HG03066 (cell line): ENCODE measurements around the gene RGS19.

Experiments used
- ATAC-seq: cut with Tn5 transposase; IDR thresholded peaks from one replicate; pipeline ENCODE4 v1.9.1; 2021; ENCODE audit warnings: low read depth; ENCODE audit not compliant: unreplicated experiment

RGS19 gene

DNA sequence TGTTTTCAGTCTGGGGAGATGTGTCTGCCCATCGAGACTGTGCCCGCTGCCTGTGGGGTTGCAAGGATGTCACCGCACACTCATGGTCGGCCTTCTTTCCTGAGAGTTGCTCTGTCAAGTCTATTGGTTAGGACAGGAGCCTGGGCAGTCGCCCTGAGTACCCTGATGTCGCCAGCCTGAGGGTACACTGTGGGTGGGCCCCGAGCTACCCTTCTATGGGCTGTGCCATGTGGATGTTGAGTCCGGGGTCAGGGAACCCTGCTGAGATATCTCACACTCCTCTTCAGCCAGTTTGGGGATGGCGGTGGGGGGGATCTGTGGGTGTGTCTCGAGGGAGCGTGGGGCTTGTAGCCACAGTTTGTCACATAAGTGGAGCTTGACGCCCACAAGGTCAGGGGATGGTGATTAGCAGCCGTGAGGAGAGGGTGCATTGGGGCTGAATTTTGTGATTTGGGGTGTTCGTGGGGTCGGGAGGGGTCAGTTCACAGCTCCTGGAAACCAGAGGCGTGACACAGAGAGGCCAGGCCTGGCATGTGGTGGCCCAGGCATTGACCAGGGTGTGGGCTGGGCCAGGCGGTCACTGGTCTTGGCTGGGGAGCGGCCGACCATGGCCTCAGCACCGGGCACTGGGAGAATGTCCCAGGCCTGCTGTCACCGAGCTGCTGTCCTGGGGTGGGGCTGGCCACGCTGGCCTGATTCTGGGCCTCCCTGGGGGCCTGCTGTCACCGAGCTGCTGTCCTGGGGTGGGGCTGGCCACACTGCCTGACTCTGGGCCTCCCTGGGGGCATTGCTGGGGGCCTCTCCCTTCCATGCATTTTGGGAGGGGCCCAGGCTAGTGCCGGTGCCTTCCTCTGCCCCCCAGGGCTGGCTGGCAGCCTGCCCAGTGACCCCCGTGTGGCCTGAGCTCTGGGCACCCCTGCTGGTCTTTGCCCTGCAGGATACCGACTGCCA, 29.7 kb upstream of the RGS19 start:
- no peak for ATAC-seq

DNA sequence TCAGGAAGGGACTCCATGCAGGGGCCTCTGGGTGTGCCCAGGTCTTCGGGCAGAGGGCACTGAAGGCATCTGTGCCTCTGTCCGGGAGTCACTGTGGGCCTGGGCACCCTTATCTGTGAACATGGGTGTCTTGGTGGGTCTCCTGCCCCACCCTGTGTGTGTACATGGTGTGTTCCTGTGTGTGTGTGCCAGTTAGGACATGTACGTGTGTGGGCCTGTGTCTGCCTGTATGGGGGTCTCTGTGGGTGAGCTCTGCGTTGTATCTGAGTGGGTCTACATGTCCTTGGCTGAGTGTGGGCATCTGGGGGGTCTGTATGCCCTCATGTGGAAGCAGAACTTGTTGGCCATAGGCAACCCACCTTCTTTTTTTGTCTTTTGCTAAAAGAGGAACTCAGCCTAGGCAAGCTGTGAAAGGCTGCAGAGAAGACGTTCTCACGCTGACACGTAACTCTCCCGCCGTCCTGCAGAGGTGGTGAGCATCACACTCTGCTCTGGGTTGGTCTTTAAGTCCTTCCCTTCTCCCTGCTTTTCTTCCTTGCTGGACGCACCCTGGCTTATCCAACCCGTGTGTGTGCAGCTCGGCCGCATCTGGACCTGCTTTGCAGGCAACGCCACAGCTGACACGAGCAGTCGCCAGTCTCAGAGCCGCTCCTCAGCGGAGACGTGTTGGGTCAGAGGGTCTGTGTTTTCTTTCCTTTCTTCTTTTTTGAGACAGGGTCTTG, 28.6 kb upstream of the RGS19 start:
- ATAC-seq: no peak

GRCh38 chr20:64106981-64107735, 27.8 kb upstream of the RGS19 start, which contains the start of gene NPBWR2:
NPBWR2 (minus strand) TSS chr20:64107565; CDS start chr20:64106831, 734 bp downstream.
- ATAC-seq: no peak

GRCh38 chr20:64106435-64106961, 27.2 kb upstream of the RGS19 start:
- no peak for ATAC-seq

GRCh38 chr20:64105846-64106434, 26.6 kb upstream of the RGS19 start:
- no peak for ATAC-seq

GRCh38 chr20:64104667-64105451, 25.5 kb upstream of the RGS19 start:
- ATAC-seq: no peak

DNA sequence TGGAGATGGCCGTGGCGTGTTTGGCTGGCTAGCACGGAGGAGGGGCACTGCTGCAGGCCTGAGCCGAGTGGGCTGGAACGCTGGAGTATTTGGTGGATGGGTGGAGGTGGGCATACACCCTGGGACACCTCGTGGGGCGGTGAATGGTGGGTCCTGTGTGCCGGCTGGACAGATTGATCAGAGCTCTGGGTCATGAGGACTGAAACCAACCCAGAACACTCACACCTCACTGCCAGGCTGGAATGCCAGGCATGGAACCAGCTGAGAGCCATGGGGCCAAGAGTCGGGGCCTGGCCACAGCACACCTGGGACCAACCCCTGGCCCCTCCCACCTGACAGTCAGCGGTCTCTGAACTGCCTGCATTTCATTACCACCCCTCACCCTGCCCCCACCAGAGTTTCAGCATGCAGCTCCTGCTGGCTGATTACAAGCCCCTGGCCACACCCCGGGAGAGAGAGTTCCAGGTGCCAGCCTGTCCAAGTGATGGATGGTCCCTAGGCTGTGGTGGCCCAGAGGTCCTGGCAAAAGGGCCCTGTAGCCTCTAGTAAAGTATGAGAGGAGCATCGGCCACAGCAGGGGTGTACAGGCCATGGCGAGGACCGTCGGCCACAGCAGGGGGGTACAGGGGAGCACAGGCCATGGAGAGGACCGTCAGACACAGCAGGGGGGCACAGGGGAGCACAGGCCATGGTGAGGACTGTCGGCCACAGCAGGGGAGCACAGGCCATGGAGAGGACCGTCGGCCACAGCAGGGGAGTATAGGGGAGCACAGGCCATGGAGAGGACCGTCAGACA, 24.8 kb upstream of the RGS19 start:
- no peak for ATAC-seq

DNA sequence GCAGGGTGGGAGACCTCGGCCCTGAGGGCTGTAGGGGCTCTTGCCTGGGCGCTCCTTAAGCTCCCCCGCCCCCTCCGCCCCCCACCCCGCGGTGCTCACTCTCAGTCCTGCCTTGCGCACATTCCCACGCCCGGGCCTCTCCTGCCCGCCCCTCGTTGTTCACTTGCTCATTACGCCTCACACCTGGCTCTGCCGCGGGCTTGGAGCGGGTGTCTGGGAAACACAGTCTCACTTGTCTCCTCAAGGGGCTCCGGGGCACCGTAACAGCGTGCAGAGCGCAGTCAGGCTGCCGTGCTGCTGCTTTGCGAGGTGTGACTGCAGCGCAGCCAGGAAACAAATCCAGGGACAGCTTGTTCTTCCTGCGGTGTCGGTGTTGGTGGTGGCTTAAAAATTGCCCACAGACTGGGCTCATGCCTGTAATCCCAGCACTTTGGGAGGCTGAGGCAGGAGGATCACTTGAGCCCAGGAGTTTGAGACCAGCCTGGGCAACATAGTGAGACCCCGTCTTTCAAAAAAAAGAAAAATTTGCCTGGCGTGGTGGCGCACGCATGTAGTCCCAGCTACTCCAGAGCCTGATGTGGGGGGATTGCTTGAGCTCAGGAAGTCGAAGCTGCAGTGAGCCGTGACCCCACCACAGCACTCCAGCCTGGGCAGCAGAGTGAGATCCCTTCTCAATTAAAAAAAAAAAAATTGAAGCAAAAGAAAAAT, 23.5 kb upstream of the RGS19 start:
- no peak for ATAC-seq

- ATAC-seq: no peak
Observed at GRCh38 chr20:64101731-64102621, 22.7 kb upstream of the RGS19 start.

DNA sequence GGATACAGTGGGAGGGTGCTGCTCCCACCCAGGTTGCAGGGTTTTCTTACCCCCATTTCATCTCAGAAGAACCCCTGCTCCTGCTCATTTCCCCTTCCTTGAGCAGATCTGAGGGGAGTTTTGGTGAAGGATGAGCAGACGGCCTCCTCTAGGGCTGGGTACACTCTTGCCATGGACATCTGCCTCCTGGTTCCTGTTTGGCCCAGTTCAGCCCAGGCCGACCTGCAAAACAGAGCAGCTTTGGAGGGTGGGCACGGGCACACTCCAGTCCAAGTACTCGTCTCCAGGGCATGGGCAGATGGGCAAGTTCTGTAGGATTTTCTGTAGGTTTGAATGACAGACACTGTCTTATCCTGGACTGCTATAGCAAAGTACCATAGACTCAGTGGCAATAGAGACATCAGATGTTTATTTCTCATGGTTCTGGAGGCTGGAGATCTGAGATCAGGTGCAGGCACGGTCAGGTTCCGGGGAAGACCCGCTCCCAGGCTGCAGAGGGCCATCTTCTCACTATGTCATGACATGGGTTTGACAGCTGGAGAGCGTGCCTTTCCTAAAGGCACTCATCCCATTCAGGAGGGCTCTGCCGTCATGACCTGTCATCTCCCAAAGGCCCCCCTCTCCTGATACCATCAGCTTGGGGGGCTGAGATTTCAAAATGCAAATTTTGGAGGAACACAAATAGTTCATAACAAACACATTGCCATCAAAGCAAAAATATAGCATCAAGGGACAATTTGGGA, 21.8 kb upstream of the RGS19 start:
- no peak for ATAC-seq

GRCh38 chr20:64100566-64100888, 21.2 kb upstream of the RGS19 start:
- no peak for ATAC-seq

- no peak for ATAC-seq
Observed at GRCh38 chr20:64099880-64100565, 20.7 kb upstream of the RGS19 start.

GRCh38 chr20:64099086-64099786, 19.9 kb upstream of the RGS19 start:
- ATAC-seq: no peak

DNA sequence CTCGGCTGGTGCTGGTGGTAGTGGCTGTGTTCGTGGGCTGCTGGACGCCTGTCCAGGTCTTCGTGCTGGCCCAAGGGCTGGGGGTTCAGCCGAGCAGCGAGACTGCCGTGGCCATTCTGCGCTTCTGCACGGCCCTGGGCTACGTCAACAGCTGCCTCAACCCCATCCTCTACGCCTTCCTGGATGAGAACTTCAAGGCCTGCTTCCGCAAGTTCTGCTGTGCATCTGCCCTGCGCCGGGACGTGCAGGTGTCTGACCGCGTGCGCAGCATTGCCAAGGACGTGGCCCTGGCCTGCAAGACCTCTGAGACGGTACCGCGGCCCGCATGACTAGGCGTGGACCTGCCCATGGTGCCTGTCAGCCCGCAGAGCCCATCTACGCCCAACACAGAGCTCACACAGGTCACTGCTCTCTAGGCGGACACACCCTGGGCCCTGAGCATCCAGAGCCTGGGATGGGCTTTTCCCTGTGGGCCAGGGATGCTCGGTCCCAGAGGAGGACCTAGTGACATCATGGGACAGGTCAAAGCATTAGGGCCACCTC, 19.2 kb upstream of the RGS19 start:
- no peak for ATAC-seq

DNA sequence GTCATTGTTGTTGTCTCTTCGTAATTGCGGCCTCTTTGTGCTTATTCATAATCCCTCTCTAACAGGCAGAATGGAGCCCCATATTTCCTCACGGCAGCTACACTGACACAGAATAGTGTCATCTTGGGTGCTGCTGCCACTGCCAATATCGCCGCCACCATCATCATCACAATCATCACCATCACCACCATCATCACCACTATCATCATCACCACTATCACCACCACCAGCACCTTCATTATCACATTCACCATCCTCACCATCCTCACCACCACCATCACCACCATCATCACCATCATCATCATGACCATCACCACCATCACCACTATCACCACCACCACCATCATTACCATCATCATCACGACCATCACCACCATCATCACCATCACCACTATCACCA, 17.2 kb upstream of the RGS19 start:
- ATAC-seq: no peak
